GM19372 (cell line): Measurements from ENCODE around the gene HAPLN2.

Source experiments
- ATAC-seq: cut with Tn5 transposase; IDR thresholded peaks from one replicate; pipeline ENCODE4 v1.9.1; 2021; ENCODE audit warnings: mild to moderate bottlenecking, low read depth, moderate library complexity; ENCODE audit not compliant: unreplicated experiment

Gene HAPLN2

DNA sequence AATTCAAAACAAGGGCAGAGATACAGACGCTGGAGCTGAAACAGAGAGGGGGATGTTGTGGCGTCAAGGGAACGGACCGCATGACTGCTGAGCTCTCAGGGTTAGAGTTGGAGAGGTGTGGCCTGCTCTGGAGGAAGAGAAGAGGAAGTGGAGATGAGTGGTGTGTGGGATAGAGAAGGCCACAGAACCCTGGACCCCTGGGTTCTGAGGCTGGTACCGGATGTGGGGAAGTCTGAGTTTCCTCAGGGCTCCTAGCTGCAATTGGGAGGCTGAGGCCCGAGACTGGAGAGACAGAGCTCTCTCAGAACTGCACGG, 24.5 kb downstream of the HAPLN2 start:
- no peak for ATAC-seq

DNA sequence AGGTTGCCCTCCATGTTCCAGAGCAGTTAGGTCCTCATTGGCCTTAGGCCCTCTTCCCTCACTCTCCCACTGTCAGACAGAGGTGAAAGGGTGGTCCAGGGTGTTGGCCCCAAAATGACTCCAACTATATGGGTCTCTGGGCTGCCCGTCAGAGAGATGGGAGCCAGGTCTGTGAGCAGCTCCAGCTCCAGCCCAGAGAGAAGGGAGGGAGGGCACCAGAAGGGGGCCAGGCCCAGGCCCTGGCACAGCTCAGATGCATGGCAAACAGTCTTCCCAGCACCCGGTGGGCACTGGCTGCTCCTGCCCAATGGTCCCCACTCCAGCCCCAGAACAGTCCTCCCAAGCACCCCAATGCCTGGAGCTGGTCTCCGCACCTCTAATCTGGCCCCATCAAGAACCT, 24.9 kb downstream of the HAPLN2 start:
- ATAC-seq, result no peak

- no peak for ATAC-seq
Observed at GRCh38 chr1:156644640-156645039, 25.4 kb downstream of the HAPLN2 start.

- no peak for ATAC-seq
Observed at GRCh38 chr1:156645056-156645455, 25.8 kb downstream of the HAPLN2 start.

- ATAC-seq, result no peak
Observed at GRCh38 chr1:156645666-156646065, 26.5 kb downstream of the HAPLN2 start.

DNA sequence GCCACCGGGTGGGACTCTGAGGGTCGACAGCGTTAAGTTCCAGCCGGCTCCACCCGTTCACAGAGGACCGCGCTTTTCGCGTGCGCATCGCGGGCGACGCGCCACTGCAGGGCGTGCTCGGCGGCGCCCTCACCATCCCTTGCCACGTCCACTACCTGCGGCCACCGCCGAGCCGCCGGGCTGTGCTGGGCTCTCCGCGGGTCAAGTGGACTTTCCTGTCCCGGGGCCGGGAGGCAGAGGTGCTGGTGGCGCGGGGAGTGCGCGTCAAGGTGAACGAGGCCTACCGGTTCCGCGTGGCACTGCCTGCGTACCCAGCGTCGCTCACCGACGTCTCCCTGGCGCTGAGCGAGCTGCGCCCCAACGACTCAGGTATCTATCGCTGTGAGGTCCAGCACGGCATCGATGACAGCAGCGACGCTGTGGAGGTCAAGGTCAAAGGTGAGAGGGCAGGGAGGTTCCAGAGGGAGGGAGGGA, 27.6 kb downstream of the HAPLN2 start:
- no peak for ATAC-seq

GRCh38 chr1:156647351-156647750, 28.1 kb downstream of the HAPLN2 start:
- no peak for ATAC-seq

GRCh38 chr1:156648496-156648895, 29.3 kb downstream of the HAPLN2 start:
- ATAC-seq, result no peak

GRCh38 chr1:156648951-156649350, 29.7 kb downstream of the HAPLN2 start:
- ATAC-seq, result no peak

DNA sequence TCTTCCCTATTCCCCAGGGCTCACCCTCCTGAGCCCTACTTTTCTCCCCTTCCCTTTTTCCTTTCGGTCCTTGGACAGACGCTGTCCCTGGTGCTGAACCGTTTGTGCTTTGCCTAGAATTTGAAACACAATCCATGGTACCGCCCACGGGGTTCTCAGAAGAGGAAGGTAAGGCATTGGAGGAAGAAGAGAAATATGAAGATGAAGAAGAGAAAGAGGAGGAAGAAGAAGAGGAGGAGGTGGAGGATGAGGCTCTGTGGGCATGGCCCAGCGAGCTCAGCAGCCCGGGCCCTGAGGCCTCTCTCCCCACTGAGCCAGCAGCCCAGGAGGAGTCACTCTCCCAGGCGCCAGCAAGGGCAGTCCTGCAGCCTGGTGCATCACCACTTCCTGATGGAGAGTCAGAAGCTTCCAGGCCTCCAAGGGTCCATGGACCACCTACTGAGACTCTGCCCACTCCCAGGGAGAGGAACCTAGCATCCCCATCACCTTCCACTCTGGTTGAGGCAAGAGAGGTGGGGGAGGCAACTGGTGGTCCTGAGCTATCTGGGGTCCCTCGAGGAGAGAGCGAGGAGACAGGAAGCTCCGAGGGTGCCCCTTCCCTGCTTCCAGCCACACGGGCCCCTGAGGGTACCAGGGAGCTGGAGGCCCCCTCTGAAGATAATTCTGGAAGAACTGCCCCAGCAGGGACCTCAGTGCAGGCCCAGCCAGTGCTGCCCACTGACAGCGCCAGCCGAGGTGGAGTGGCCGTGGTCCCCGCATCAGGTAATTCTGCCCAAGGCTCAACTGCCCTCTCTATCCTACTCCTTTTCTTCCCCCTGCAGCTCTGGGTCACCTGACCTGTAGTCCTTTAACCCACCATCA, 33.1 kb downstream of the HAPLN2 start:
- ATAC-seq, result no peak

DNA sequence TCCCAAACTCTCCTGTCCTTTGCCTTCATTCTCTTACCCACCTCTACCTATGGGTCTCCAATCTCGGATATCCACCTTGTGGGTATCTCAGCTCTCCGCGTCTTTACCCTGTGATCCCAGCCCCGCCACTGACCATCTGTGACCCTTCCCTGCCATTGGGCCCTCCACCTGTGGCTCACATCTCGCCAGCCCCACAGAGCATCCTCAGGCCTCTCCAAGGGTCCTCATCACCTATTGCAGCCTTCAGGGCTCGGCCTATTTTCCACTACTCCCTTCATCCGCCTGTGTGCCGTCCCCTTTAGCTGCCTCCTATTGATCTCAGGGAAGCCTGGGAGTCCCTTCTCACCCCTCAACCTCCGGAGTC, 33.8 kb downstream of the HAPLN2 start:
- ATAC-seq, result no peak

- ATAC-seq, result no peak
Observed at GRCh38 chr1:156654700-156655099, 35.5 kb downstream of the HAPLN2 start.

GRCh38 chr1:156655151-156655903, 36.1 kb downstream of the HAPLN2 start:
- no peak for ATAC-seq

GRCh38 chr1:156655904-156656516, 36.8 kb downstream of the HAPLN2 start:
- ATAC-seq, result no peak

DNA sequence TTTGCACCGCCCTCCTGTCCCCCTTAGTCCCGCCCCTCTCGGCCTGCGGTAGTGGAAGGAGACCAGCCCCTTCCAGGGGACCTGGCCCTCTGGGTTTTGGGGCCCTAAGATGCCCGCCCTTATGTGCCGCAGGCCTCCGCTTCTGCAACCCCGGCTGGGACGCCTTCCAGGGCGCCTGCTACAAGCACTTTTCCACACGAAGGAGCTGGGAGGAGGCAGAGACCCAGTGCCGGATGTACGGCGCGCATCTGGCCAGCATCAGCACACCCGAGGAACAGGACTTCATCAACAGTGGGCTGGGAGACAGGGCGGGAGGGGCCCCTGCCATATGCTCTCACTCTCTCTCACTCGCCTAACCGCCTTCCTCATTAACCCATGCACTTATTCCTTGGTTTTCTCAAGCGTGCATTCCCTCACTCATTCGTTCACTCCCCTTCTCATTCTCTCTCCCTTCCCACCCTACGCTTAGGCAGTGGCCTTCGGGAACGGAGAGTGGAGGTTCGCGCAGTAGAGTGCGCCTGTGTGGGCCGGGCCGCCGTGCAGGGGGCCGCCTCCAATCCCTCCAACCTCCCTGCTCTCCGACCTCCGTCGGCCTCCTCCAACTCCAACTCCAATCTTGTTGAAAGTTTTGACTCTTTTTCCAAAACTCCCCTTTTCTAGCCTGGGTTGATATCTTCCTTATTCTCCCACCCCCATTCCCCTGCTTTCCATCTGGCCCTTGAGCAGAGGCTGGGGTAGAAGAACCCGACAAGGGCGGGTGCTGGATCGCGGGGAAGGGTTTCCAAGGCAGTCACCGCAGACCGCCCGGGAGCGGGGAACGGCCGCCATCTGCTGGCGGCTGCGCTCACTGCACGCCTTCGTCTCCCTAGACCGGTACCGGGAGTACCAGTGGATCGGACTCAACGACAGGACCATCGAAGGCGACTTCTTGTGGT, 37.9 kb downstream of the HAPLN2 start:
- ATAC-seq, result no peak

GRCh38 chr1:156657741-156658319, 38.6 kb downstream of the HAPLN2 start:
- no peak for ATAC-seq

DNA sequence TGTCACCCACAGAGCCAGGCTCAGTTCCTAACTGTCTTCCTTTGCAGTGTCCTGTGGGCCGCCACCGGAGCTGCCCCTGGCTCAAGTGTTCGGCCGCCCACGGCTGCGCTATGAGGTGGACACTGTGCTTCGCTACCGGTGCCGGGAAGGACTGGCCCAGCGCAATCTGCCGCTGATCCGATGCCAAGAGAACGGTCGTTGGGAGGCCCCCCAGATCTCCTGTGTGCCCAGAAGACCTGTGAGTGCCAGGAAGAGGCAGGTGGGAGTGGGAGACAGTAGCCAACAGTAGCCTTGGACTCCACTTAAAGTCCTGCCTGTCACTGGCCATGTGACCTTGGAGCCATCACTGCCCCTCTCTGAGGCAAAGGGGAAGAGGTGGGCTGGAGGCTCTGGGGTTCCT, 39.3 kb downstream of the HAPLN2 start:
- no peak for ATAC-seq

- ATAC-seq, result no peak
Observed at GRCh38 chr1:156658945-156659574, 39.8 kb downstream of the HAPLN2 start.

DNA sequence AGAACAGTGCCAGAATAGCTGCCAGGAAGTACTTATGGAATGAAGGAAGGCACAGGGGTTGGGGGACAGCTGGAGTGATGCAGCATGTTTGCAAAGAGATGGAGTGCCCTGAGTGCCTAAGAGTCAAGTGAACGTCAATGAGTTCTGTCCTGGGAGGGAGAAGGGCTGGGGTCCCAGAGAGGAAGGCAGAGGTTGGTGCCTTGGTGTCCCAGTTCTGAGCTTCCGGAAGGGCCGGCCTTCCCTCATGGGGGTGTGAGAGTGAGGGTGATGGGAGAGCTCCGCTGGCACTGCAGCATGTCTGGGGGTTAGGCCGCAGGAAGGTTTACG, 40.4 kb downstream of the HAPLN2 start:
- ATAC-seq, result no peak
